ENCODE data around the gene UBB.

Gene UBB

GRCh38 chr17:16377941-16378341 is 3.0 kb upstream of the UBB start:
- no peaks in the 10 kb centered on the region for H3K27me3 ChIP-seq (replicated peaks)
- in situ Hi-C loops (cut with HindIII; ENCODE audit: low pct_ligation_motif_present, low sequenced_read_pairs): no loop called here
- H3K36me3 ChIP-seq (replicated peaks): peaks cover 6% of the 10 kb centered on the region
- no peak overlapping the region for H3K27ac ChIP-seq
- peak; percentile 35 for DNase-seq
- TF ChIP-seq, protein P1, sequence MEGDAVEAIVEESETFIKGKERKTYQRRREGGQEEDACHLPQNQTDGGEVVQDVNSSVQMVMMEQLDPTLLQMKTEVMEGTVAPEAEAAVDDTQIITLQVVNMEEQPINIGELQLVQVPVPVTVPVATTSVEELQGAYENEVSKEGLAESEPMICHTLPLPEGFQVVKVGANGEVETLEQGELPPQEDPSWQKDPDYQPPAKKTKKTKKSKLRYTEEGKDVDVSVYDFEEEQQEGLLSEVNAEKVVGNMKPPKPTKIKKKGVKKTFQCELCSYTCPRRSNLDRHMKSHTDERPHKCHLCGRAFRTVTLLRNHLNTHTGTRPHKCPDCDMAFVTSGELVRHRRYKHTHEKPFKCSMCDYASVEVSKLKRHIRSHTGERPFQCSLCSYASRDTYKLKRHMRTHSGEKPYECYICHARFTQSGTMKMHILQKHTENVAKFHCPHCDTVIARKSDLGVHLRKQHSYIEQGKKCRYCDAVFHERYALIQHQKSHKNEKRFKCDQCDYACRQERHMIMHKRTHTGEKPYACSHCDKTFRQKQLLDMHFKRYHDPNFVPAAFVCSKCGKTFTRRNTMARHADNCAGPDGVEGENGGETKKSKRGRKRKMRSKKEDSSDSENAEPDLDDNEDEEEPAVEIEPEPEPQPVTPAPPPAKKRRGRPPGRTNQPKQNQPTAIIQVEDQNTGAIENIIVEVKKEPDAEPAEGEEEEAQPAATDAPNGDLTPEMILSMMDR (IDR thresholded peaks at IDR 0.05; ENCODE audit: low read depth, low read length, missing control alignments): no peak
- no peak overlapping the region for H3K4me3 ChIP-seq (ENCODE audit: low read depth, low read length)

DNA sequence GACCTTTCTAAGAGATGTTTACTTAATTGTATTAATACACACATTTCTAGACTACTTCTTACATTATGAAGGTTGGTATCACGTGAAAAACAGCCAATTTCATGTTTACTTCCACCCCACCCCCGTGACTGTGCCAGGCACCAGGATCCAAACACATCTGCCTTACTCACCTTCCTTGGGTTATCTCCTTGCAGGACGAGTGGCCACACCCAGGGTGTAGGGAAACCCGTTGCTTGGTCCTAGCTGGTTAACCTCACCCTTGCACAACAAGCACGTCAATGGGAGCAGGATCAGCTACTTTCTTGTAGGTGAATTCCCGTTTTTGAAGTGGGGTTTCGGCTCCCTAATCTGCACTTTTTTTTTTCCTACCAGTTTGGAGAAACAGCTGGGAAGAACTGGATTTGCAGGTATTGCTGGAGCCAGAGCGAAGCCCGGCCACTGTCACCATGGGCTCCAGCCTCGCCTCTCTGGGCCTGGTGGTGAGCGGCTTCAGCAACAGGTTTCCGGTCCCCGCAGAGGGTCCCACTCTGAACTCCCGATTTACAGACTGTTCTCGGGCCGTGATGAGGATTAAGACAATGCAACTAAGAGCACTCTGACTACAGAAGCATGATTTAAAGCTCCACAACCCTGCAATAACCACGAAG is 2.1 kb upstream of the UBB start:
- peaks cover 14% of the 10 kb centered on the region for H3K36me3 ChIP-seq (replicated peaks)
- H3K4me3 ChIP-seq (ENCODE audit: low read depth, low read length): no peak overlapping the region
- TF ChIP-seq, protein P1 (IDR thresholded peaks at IDR 0.05; ENCODE audit: low read depth, low read length, missing control alignments): no peak
- in situ Hi-C loops (cut with HindIII; ENCODE audit: low pct_ligation_motif_present, low sequenced_read_pairs): no loop called here
- no peak overlapping the region for H3K27ac ChIP-seq
- no peaks in the 10 kb centered on the region for H3K27me3 ChIP-seq (replicated peaks)
- DNase-seq: no peak

DNA sequence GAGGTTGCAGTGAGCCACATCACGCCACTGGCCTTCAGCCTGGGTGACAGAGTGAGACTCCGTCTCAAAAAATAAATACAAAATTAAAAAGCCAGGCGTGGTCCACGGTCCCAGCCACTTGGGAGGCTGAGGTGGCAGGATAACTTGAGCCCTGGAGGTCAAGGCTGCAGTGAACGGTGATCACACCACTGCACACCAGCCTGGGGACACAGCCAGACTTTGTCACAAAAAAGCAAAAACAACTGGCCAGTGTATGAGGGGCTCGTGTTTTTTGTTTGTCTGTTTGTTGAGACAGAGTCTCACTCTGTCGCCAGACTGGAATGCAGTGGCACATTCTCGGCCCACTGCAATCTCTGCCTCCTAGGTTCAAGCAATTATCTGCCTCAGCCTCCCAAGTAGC is 1.2 kb upstream of the UBB start:
- Histone ChIP-seq H3K36me3 (replicated peaks) (peaks cover 17% of the 10 kb centered on the region), H3K27me3 (replicated peaks) (no peaks in the 10 kb centered on the region), H3K4me3 (ENCODE audit: low read depth, low read length) (no peak overlapping the region), H3K27ac (no peak overlapping the region)
- TF ChIP-seq, protein P1 (IDR thresholded peaks at IDR 0.05; ENCODE audit: low read depth, low read length, missing control alignments): no peak
- no peak for DNase-seq
- in situ Hi-C loops (cut with HindIII; ENCODE audit: low pct_ligation_motif_present, low sequenced_read_pairs): no loop called here

GRCh38 chr17:16381496-16381820 is 567 bp downstream of the UBB start:
- TF ChIP-seq, protein P1 (IDR thresholded peaks at IDR 0.05; ENCODE audit: low read depth, low read length, missing control alignments): no peak
- H3K4me3 ChIP-seq (ENCODE audit: low read depth, low read length): peak overlapping the region; percentile 89
- peaks cover 17% of the 10 kb centered on the region for H3K36me3 ChIP-seq (replicated peaks)
- in situ Hi-C loops (cut with HindIII; ENCODE audit: low pct_ligation_motif_present, low sequenced_read_pairs): no loop called here
- no peak for DNase-seq
- H3K27me3 ChIP-seq (replicated peaks): no peaks in the 10 kb centered on the region
- H3K27ac ChIP-seq: peak overlapping the region; percentile 99

DNA sequence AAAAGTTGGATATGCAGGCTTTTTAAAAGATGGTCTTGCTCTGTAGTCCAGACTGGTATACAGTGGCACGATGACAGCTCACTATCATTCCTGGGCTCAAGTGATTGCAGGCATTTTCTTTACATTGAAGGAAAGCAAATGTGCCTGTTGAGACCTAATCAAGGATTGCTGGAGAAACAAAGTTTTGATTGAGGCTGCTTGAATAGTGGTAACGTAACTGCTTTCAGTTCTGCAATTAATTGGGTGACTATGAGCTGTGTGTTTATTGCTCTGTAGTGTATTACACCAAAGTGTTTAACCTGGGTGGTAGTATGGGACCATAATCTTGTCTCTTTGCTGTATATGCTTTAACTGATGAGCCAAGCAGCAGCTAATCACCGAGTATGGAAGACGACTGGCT is 2.3 kb downstream of the UBB start:
- Histone ChIP-seq H3K4me3 (ENCODE audit: low read depth, low read length) (peak overlapping the region; percentile 17), H3K36me3 (replicated peaks) (peaks cover 17% of the 10 kb centered on the region), H3K27ac (no peak overlapping the region), H3K27me3 (replicated peaks) (no peaks in the 10 kb centered on the region)
- in situ Hi-C loops (cut with HindIII; ENCODE audit: low pct_ligation_motif_present, low sequenced_read_pairs): no loop called here
- no peak for DNase-seq
- TF ChIP-seq, protein P1 (IDR thresholded peaks at IDR 0.05; ENCODE audit: low read depth, low read length, missing control alignments): no peak

GRCh38 chr17:16383772-16384287 is 2.9 kb downstream of the UBB start:
- in situ Hi-C loops (cut with HindIII; ENCODE audit: low pct_ligation_motif_present, low sequenced_read_pairs): no loop called here
- no peaks in the 10 kb centered on the region for H3K27me3 ChIP-seq (replicated peaks)
- H3K4me3 ChIP-seq (ENCODE audit: low read depth, low read length): no peak overlapping the region
- no peak for DNase-seq
- no peak overlapping the region for H3K27ac ChIP-seq
- peaks cover 17% of the 10 kb centered on the region for H3K36me3 ChIP-seq (replicated peaks)
- TF ChIP-seq, protein P1 (IDR thresholded peaks at IDR 0.05; ENCODE audit: low read depth, low read length, missing control alignments): no peak

All from brain microvascular endothelial cell (primary cell).